Mesothelial cell of epicardium (in vitro differentiated cells): ENCODE data around the gene RHEX. TPM values are rescaled to one million over a fixed set of nuclear protein-coding genes. Genes with fewer than 3 reads are reported as not detected.

Experiments
- DNase-seq, 2 experiments: peaks; one replicate each; pipeline ENCODE4 v3.0.0; 2021; ENCODE audit warnings: low spot score in 2 of 2; ENCODE audit not compliant: unreplicated experiment in 2 of 2
- H3K27ac Mint-ChIP-seq: 2 replicates; pipeline ENCODE4 v1.8.0; 2021; ENCODE audit warnings: mixed read lengths
- H3K27me3 Mint-ChIP-seq: 2 replicates; pipeline ENCODE4 v1.8.0; 2021; ENCODE audit warnings: low read depth, mixed read lengths
- H3K36me3 Mint-ChIP-seq: 2 replicates; pipeline ENCODE4 v1.8.0; 2021; ENCODE audit warnings: mixed read lengths
- H3K4me1 Mint-ChIP-seq: 2 replicates; pipeline ENCODE4 v1.8.0; 2021; ENCODE audit warnings: mixed read lengths
- H3K4me3 Mint-ChIP-seq: 2 replicates; pipeline ENCODE4 v1.8.0; 2021; ENCODE audit warnings: mild to moderate bottlenecking, moderate library complexity, mixed read lengths
- H3K9me3 Mint-ChIP-seq: 2 replicates; pipeline ENCODE4 v1.8.0; 2021; ENCODE audit warnings: mixed read lengths
- total RNA-seq: library from RNA; stranded (reverse); gene quantifications from 3 replicates; pipeline ENCODE4 v1.2.1, GENCODE V29; 2021
- TF ChIP-seq, protein P1 (sequence below): fragments of 200-600 bp; sonication (generic); IDR thresholded peaks from one replicate; pipeline ENCODE4 v1.5.0; 2021; ENCODE audit warnings: antibody characterized with exemption; ENCODE audit not compliant: unreplicated experiment

RHEX gene
- total RNA-seq, 1 donor from 2014 or later, result not detected

DNA sequence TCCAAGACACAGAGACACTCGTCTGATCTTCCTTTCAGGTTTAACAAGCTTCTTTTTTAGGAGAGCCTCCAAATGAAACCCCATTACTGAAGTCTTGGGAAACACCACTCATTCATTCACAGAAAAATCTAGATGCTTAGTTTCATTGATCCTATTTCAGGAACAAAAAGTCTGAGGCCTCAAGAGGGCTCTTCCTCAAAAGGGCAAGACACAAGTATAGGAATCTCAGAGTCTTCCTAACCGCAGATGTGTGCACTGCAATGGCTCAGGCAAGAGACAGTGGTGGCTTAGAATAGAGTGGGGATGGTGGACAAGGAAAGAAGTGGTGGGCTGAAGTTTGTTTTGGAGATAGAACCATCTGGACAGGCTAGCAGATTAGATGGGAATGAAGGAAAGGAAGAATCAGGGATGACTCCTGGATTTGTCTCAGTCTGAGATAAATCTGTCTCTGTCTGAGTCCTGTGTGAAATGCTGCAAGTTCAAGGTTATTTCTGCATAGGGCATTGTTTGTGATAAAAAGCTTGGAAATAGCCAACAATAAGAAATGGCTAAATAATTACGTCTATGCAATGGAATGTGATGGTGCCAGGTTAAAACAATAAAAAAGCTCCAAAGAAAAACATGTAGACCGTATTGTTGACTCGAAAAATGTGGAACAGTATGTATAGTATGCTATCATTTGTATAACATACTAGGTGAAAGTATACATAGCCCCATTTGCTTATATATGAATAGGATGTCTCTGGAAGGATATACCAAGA, 20.4 kb upstream of the RHEX start:
- no peak overlapping the region for H3K4me3 Mint-ChIP-seq
- no peak overlapping the region for H3K27ac Mint-ChIP-seq
- H3K4me1 Mint-ChIP-seq, result peaks cover 12% of the 10 kb centered on the region
- TF ChIP-seq, protein P1, sequence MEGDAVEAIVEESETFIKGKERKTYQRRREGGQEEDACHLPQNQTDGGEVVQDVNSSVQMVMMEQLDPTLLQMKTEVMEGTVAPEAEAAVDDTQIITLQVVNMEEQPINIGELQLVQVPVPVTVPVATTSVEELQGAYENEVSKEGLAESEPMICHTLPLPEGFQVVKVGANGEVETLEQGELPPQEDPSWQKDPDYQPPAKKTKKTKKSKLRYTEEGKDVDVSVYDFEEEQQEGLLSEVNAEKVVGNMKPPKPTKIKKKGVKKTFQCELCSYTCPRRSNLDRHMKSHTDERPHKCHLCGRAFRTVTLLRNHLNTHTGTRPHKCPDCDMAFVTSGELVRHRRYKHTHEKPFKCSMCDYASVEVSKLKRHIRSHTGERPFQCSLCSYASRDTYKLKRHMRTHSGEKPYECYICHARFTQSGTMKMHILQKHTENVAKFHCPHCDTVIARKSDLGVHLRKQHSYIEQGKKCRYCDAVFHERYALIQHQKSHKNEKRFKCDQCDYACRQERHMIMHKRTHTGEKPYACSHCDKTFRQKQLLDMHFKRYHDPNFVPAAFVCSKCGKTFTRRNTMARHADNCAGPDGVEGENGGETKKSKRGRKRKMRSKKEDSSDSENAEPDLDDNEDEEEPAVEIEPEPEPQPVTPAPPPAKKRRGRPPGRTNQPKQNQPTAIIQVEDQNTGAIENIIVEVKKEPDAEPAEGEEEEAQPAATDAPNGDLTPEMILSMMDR, result no peak
- peaks cover 24% of the 10 kb centered on the region for H3K27me3 Mint-ChIP-seq
- DNase-seq, result peak in 1 of 2 experiments; percentile 21
- H3K9me3 Mint-ChIP-seq, result peaks cover 3% of the 10 kb centered on the region
- H3K36me3 Mint-ChIP-seq, result no peaks in the 10 kb centered on the region

DNA sequence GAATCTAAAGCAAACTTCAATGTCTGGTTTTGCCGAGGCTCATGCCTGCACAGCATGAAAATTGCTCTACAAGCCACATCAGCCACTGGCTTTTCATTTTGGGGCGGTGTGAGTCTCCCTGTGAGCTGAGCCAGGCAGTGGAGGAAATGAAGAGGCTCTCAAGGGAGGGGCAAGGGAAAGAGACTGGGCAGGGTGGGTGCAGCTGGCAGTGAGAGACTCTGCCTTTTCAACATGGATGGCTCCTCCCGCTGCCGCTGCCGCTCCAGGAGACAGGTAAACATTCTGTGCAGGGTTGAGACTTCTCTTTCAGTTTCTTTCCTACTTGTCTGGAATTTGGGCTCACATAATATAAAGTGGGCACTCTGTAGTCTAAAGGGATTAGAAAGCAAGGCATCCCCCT, 17.9 kb upstream of the RHEX start:
- H3K4me1 Mint-ChIP-seq, result peaks cover 15% of the 10 kb centered on the region

DNA sequence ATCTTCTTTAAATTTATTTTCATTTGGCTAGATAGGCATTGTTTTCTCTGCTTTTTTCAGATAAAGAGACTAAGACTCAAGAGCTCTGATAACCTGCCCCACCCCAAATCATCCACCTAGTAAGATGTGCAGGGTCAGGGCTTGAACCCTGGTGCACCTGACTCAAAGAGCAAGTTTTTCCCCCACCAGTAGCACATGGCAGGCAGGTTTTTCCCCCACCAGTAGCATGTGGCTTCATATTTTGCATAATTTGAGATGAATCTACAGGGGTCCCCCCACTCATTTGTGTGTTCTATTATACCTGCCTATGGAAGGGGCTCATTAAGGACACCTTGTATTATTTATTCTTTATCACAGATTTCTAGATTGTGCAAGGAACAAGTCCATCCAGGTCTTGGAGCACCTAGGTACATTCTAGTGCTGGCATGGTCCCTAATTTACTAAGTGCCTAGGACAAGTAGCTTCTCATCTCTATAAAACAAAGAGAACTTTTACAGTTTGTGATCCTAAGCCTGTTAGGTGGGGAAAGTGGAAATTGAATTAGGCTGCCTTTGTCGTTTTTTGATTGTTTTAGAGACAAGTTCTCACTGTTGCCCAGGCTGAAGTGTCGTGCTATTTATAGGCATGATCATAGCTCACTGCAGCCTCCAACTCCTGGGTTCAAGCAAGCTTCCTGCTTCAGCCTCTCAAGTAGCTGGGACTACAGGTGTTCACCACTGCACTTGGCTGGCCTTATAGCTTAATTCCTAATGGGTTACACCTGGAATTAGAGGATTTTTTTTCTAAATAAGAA, 16.1 kb upstream of the RHEX start:
- H3K27ac Mint-ChIP-seq, result no peak overlapping the region
- no peaks in the 10 kb centered on the region for H3K36me3 Mint-ChIP-seq
- peaks cover 31% of the 10 kb centered on the region for H3K27me3 Mint-ChIP-seq
- no peak for DNase-seq
- peaks cover 16% of the 10 kb centered on the region for H3K4me1 Mint-ChIP-seq
- TF ChIP-seq, protein P1, result no peak
- H3K4me3 Mint-ChIP-seq, result no peak overlapping the region
- H3K9me3 Mint-ChIP-seq, result peaks cover 3% of the 10 kb centered on the region

More for the DNA sequence above, 17.9 kb upstream of the RHEX start:
- Mint-ChIP-seq H3K36me3 (no peaks in the 10 kb centered on the region), H3K9me3 (peaks cover 3% of the 10 kb centered on the region), H3K4me3 (no peak overlapping the region), H3K27me3 (peaks cover 22% of the 10 kb centered on the region), H3K27ac (no peak overlapping the region)
- DNase-seq, result peak in 1 of 2 experiments; percentile 3
- TF ChIP-seq, protein P1, result no peak

DNA sequence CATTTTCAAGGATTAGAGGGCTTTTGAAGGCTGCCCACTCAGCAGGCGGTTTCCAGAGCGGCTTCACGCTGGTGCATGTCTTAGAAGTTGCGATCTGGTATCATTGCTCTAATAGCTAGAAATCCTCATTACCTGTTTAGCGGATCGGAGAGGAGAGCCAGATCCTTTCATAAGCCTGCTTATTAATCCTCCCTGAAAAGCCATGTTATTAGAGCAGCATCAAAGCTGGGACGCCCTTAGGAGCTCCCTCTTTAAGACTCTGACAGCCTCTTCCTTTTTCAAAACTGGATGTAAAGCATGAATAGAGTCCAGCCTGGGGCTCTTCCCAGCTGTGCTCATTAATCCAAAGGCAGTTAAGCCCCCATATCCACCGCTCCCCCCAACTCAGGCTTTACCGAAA, 15.4 kb upstream of the RHEX start:
- Mint-ChIP-seq H3K27ac (no peak overlapping the region), H3K27me3 (peaks cover 31% of the 10 kb centered on the region), H3K9me3 (peaks cover 3% of the 10 kb centered on the region), H3K4me3 (no peak overlapping the region), H3K4me1 (peaks cover 10% of the 10 kb centered on the region), H3K36me3 (no peaks in the 10 kb centered on the region)
- no peak for DNase-seq
- TF ChIP-seq, protein P1, result no peak

DNA sequence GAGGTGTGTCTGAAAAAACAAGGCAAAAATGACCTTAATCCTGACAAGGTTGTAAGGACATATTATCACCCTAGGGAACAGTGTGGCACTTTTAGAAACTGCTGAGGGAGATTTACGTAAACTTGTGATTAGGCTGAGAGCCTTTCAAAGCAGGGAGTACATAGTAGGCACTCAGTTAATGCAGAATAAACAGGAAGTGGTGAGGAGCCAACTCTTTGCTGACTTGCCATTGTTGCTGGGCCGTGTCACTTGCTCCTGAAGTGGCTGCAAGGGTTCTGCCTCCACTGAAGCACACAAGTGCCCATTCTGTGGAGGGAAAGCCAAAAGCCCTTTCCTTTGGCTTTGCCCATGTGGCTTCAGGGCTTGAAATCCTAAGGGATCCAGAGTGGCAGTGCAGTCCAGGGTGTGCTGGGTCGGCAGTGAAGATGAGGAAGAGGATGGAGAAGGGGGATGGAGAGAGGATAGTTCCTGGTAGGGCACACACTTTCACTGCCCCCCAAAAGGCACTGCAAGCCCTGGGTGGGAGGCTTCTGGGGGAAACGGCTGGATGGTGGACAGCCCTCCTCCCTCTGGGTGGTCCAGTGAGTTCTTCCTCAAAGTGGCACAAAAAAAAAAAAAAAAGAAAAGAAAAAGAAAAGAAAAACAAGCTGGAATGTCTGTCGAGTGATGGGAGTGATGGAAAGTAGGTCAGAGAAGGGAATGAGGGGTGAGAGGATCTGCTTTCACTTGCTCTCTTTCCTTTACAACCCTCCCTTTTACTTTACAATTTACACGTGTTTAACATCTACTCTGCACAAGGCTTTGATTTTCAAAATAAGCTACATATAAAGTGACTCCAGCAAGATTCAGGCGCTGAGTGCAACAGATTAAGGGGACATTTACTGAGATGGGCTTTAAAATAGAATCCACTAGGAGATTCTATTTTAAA, 13.7 kb upstream of the RHEX start:
- Mint-ChIP-seq H3K4me1 (peaks cover 10% of the 10 kb centered on the region), H3K27ac (no peak overlapping the region), H3K9me3 (no peaks in the 10 kb centered on the region), H3K36me3 (no peaks in the 10 kb centered on the region), H3K4me3 (no peak overlapping the region), H3K27me3 (peaks cover 29% of the 10 kb centered on the region)
- TF ChIP-seq, protein P1, result no peak
- no peak for DNase-seq
